ENCODE results near the gene SDC3.
"Not testable (repeated sequence)": the region's sequence is repeated elsewhere in the genome, so short reads cannot be mapped to it uniquely, and the experiment has no call there.

GRCh38 chr1:30935758-30936157 is 27.2 kb upstream of the SDC3 start:
- TF ChIP-seq CTCF, EZH2 (IDR thresholded peaks at IDR 0.05): not testable (repeated sequence)

Measured in neural progenitor cell (in vitro differentiated cells).